HEK293 (cell line): ENCODE data around the gene NECTIN4.

Source experiments
- CTCF ChIA-PET: fragments of 350-600 bp; formaldehyde crosslinking; extraction: SDS; loops from one replicate; lab custom pipeline; 2021; ENCODE audit warnings: antibody characterized with exemption; lab: Yijun Ruan, JAX
- POLR2A ChIA-PET: fragments of 300-600 bp; formaldehyde crosslinking; extraction: SDS; loops from one replicate; lab custom pipeline; 2020; ENCODE audit warnings: antibody characterized with exemption, inconsistent platforms; lab: Yijun Ruan, JAX
- H3K27ac ChIP-seq: fragments of 200-500 bp; sonication (Bioruptor generic); 2 replicates; pipeline ENCODE4 v1.5.1; 2014; ENCODE audit warnings: low read depth, low read length, control low read depth, inconsistent platforms; ENCODE audit errors: extremely low read depth
- H3K36me3 ChIP-seq, 2 experiments: fragments of 200-500 bp in 1 of 2; sonication (Bioruptor generic) in 1 of 2; 1 replicate in 1 of 2; 2 replicates in 1 of 2; pipeline ENCODE4 v1.5.1; 2014 to 2017; ENCODE audit warnings: inconsistent platforms in 2 of 2, low read length in 2 of 2; ENCODE audit not compliant: control insufficient read depth in 2 of 2, insufficient read depth in 1 of 2
- H3K4me1 ChIP-seq: fragments of 200-500 bp; sonication (Bioruptor generic); 2 replicates; pipeline ENCODE4 v1.5.1; 2014; ENCODE audit warnings: mild to moderate bottlenecking, low read length, inconsistent platforms; ENCODE audit not compliant: control insufficient read depth, insufficient read depth
- H3K4me3 ChIP-seq: 2 replicates; pipeline ENCODE4 v1.5.1; 2011; ENCODE audit warnings: low read depth, mild to moderate bottlenecking, control low read depth, low read length, moderate library complexity
- H3K9me3 ChIP-seq: fragments of 200-500 bp; sonication (Bioruptor generic); 2 replicates; pipeline ENCODE4 v1.5.1; 2014; ENCODE audit warnings: low read depth, low read length, inconsistent platforms; ENCODE audit not compliant: control insufficient read depth, insufficient read depth
- KLF1 ChIP-seq: fragments of 450-650 bp; formaldehyde crosslinking; IDR thresholded peaks from 2 replicates; pipeline ENCODE4 v1.5.1; 2016; ENCODE audit warnings: missing biosample characterization, missing genetic modification characterization
- SP2 ChIP-seq: fragments of 450-650 bp; formaldehyde crosslinking; IDR thresholded peaks from 2 replicates; pipeline ENCODE4 v1.5.1; 2016; ENCODE audit warnings: missing biosample characterization, missing genetic modification characterization
- ZBTB49 ChIP-seq: fragments of 450-650 bp; formaldehyde crosslinking; IDR thresholded peaks from 2 replicates; pipeline ENCODE4 v1.5.1; 2016; ENCODE audit warnings: missing biosample characterization, missing genetic modification characterization, low read depth
- ZFP69B ChIP-seq: fragments of 450-650 bp; formaldehyde crosslinking; IDR thresholded peaks from 2 replicates; pipeline ENCODE4 v1.5.1; 2016; ENCODE audit warnings: missing biosample characterization, missing genetic modification characterization
- ZNF18 ChIP-seq: fragments of 450-650 bp; formaldehyde crosslinking; IDR thresholded peaks from 2 replicates; pipeline ENCODE4 v1.5.1; 2016; ENCODE audit warnings: missing biosample characterization, missing genetic modification characterization
- ZNF23 ChIP-seq: fragments of 450-650 bp; formaldehyde crosslinking; IDR thresholded peaks from 2 replicates; pipeline ENCODE4 v1.5.1; 2016; ENCODE audit warnings: missing biosample characterization, missing genetic modification characterization, borderline replicate concordance
- ZNF350 ChIP-seq: fragments of 450-650 bp; formaldehyde crosslinking; IDR thresholded peaks from 2 replicates; pipeline ENCODE4 v1.5.0; 2017; ENCODE audit warnings: missing biosample characterization, mild to moderate bottlenecking, missing genetic modification characterization
- ZNF398 ChIP-seq: fragments of 450-650 bp; formaldehyde crosslinking; IDR thresholded peaks from 2 replicates; pipeline ENCODE4 v1.5.1; 2017; ENCODE audit warnings: missing biosample characterization, missing genetic modification characterization
- ZNF518A ChIP-seq: fragments of 450-650 bp; formaldehyde crosslinking; conservative IDR thresholded peaks from 2 replicates; pipeline ENCODE4 v1.5.1; 2016; ENCODE audit warnings: low read depth, missing biosample characterization, missing genetic modification characterization
- ZNF548 ChIP-seq: fragments of 450-650 bp; formaldehyde crosslinking; IDR thresholded peaks from 2 replicates; pipeline ENCODE4 v1.5.1; 2016; ENCODE audit warnings: missing biosample characterization, missing genetic modification characterization
- ZNF549 ChIP-seq: fragments of 450-650 bp; IDR thresholded peaks from 2 replicates; pipeline ENCODE4 v1.5.1; 2018; ENCODE audit warnings: missing biosample characterization, missing genetic modification characterization, mild to moderate bottlenecking, inconsistent platforms, moderate library complexity
- ZNF639 ChIP-seq: fragments of 450-650 bp; formaldehyde crosslinking; IDR thresholded peaks from 2 replicates; pipeline ENCODE4 v1.5.1; 2016; ENCODE audit warnings: missing biosample characterization, missing genetic modification characterization

NECTIN4 gene

GRCh38 chr1:161089251-161089924, at the start of gene NECTIN4:
TSS of gene NECTIN4 (minus strand) at chr1:161089558. CDS start at chr1:161089296, 262 bp downstream.
- no peak within 1 kb of the TSS for H3K27ac ChIP-seq
- H3K4me3 ChIP-seq = no peak within 1 kb of the TSS
- TF ChIP-seq ZBTB49 (no peak), ZNF18 (tag by site-specific recombination) (no peak), ZNF639 (tag by site-specific recombination) (no peak), ZNF350 (tag by site-specific recombination) (no peak), ZNF23 (tag by site-specific recombination) (no peak), KLF1 (tag by site-specific recombination) (no peak), ZNF548 (no peak), ZNF549 (tag by site-specific recombination) (no peak), SP2 (tag by site-specific recombination) (no peak), ZFP69B (tag by site-specific recombination) (no peak), ZNF398 (tag by site-specific recombination) (no peak), ZNF518A (no peak)
- no peaks in the 10 kb centered on the region for H3K4me1 ChIP-seq
- no peaks in the 10 kb centered on the region for H3K36me3 ChIP-seq
- H3K9me3 ChIP-seq = no peaks in the 10 kb centered on the region
- CTCF ChIA-PET = interaction anchor here (1.4 kb wide), 1 partner anchor 10 kb away, joined by 4 read pairs; no protein-coding TSS in a partner anchor
- POLR2A ChIA-PET = no interaction called here
